Large intestine (tissue), 3 donors: ENCODE measurements around the gene DDX39A. TPM values are rescaled to one million over a fixed set of nuclear protein-coding genes. Genes with fewer than 3 reads are reported as not detected.

Experiments
- DNase-seq, 2 donors: peaks; one replicate each; pipeline versions ENCODE4 v3.0.0 to v3.0.0-alpha.2; 2013
- H3K27ac ChIP-seq: one replicate; pipeline ENCODE4 v1.5.1; 2013; ENCODE audit warnings: low read length
- H3K27me3 ChIP-seq: 2 replicates; pipeline ENCODE4 v1.6.1; 2013; ENCODE audit warnings: low read length; ENCODE audit not compliant: control insufficient read depth, insufficient read depth
- H3K36me3 ChIP-seq: 2 replicates; pipeline ENCODE4 v1.6.1; 2013; ENCODE audit warnings: low read length; ENCODE audit not compliant: control insufficient read depth, insufficient read depth
- H3K4me1 ChIP-seq: one replicate; pipeline ENCODE4 v1.6.1; 2013; ENCODE audit warnings: low read length; ENCODE audit not compliant: control insufficient read depth, insufficient read depth
- H3K4me3 ChIP-seq: one replicate; pipeline ENCODE4 v1.5.1; 2013; ENCODE audit warnings: low read length
- H3K9me3 ChIP-seq: one replicate; pipeline ENCODE4 v1.6.1; 2013; ENCODE audit warnings: mild to moderate bottlenecking, low read depth, low read length, moderate library complexity; ENCODE audit not compliant: control insufficient read depth
- WGBS: methylation state at CpG from one replicate; pipeline ENCODE4 v1.1.5; 2013; ENCODE audit warnings: low lambda C conversion rate; ENCODE audit not compliant: insufficient coverage; 5-methylcytosine and 5-hydroxymethylcytosine counted together
- polyA plus RNA-seq: library from polyadenylated mRNA; unstranded; fragments of 120-200 nt; gene quantifications from one replicate; pipeline ENCODE4 v1.2.1, GENCODE V29; 2013

DDX39A gene
- polyA plus RNA-seq, 1 donor: 69.2 TPM

DNA sequence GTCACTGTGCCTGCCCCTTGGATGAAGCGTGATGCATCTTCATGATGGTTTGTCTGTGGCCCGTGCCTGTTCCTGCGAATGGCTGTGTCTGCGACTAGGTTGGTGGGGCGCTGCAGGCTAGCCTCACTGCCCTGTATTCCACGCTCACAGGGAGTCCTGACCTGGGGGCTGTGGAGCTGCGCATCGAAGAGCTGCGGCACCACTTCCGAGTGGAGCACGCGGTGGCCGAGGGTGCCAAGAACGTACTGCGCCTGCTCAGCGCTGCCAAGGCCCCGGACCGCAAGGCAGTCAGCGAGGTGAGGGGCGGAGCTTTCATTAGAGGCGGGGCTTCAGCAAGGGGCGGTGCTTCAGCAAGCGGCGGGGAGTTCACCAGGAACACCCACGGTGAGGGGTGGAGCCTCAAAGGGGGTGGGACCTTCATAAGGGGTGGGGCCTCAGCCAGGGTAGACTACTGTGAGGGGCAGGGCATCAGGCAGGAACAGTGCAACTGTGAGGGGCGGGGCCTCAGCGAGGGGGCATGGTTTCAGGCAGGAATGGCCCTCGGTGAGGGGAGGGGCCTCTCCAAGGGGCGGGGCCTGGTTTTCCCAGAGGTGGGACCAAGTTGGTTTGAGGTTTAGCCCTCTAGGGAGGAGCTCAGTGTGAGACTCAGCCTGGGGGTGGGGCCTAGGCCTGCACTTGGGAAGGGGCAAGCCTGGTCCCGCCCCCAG is 31.2 kb upstream of the DDX39A start:
- no peak for DNase-seq
- no peak overlapping the region for H3K27ac ChIP-seq
- no peak overlapping the region for H3K4me3 ChIP-seq
- peaks cover 6% of the 10 kb centered on the region for H3K9me3 ChIP-seq
- no peaks in the 10 kb centered on the region for H3K4me1 ChIP-seq
- no CpG with 5 or more reads among the region's 30 CpGs for WGBS
- H3K27me3 ChIP-seq: no peaks in the 10 kb centered on the region
- peaks cover 64% of the 10 kb centered on the region for H3K36me3 ChIP-seq

GRCh38 chr19:14449321-14449720 is 30.2 kb upstream of the DDX39A start:
- DNase-seq: no peak
- WGBS: no CpG with 5 or more reads among the region's 6 CpGs
- Histone ChIP-seq H3K4me1 (no peaks in the 10 kb centered on the region), H3K4me3 (no peak overlapping the region), H3K27ac (no peak overlapping the region), H3K9me3 (peaks cover 6% of the 10 kb centered on the region), H3K27me3 (no peaks in the 10 kb centered on the region), H3K36me3 (peaks cover 66% of the 10 kb centered on the region)

DNA sequence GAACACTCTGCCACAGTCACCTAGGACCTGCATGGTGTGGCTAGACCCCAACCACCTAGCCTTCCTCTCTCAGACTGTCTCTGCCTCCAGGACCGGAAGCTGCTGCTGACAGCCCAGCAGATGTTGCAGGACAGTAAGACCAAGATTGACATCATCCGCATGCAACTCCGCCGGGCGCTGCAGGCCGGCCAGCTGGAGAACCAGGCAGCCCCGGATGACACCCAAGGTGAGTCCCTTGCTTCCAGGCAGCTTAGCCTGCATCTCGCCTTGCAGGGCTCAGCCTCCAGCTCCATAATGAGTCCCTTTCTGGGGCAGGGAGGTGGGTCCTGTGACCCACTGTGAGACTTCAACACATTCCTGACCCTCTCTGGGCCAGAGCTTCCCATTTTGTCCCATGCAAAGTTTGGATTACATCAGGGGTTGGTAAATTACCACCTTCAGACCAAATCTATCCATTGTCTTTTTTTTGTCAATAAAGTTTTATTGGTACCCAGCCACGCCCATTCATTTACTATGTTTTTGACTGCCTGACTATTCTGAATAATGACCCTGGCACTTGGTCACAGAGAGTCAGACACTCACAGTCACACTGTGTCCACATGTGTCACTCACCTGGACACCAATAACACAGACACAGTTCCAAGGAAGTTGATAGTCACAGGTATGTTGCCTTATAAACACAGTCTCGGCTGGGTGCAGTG is 27.3 kb upstream of the DDX39A start:
- DNase-seq: no peak
- 100% methylated on average over 1 of the region's 10 CpGs for WGBS
- Histone ChIP-seq H3K9me3 (peaks cover 6% of the 10 kb centered on the region), H3K27me3 (no peaks in the 10 kb centered on the region), H3K36me3 (peaks cover 79% of the 10 kb centered on the region), H3K27ac (no peak overlapping the region), H3K4me3 (no peak overlapping the region), H3K4me1 (no peaks in the 10 kb centered on the region)

DNA sequence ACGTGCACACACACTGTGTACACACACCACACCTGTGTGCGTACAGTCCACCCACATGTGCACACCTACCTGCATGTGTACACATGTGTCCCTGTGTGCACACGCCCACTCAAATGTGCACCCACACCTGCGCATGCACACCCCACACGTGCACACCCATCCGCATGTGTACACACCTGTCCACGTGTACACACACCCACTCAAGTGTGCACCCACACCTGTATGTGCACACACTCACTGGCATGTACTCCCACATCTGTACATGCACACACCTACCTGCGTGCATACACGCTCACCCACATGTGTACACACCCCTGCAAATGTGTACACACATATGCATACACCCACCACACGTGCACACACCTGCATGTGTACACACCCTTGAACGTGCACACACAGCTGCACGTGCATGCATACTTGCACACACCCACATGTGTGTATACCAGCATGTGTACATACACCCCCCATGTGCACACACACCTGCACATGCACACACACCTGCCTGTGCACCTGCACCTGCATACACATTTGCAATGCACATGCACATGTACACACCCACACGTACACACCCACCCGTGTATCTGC is 24.6 kb upstream of the DDX39A start:
- Histone ChIP-seq H3K36me3 (peaks cover 56% of the 10 kb centered on the region), H3K4me1 (peaks cover 11% of the 10 kb centered on the region), H3K27me3 (no peaks in the 10 kb centered on the region), H3K9me3 (peaks cover 2% of the 10 kb centered on the region), H3K4me3 (no peak overlapping the region), H3K27ac (no peak overlapping the region)
- no peak for DNase-seq
- no CpG with 5 or more reads among the region's 14 CpGs for WGBS

- H3K4me3 ChIP-seq: no peak overlapping the region
- H3K27ac ChIP-seq: no peak overlapping the region
- WGBS: no CpG with 5 or more reads among the region's 16 CpGs
- DNase-seq: no peak
- H3K4me1 ChIP-seq: peaks cover 11% of the 10 kb centered on the region
- H3K36me3 ChIP-seq: peaks cover 49% of the 10 kb centered on the region
- no peaks in the 10 kb centered on the region for H3K27me3 ChIP-seq
- peaks cover 2% of the 10 kb centered on the region for H3K9me3 ChIP-seq
Measured at GRCh38 chr19:14442891-14443631, 23.9 kb upstream of the DDX39A start.

- no peak for DNase-seq
- WGBS: no CpG with 5 or more reads among the region's 34 CpGs
- Histone ChIP-seq H3K27ac (no peak overlapping the region), H3K4me3 (no peak overlapping the region), H3K9me3 (peaks cover under 1% of the 10 kb centered on the region), H3K4me1 (peaks cover 11% of the 10 kb centered on the region), H3K27me3 (no peaks in the 10 kb centered on the region), H3K36me3 (peaks cover 37% of the 10 kb centered on the region)
Measured at GRCh38 chr19:14441041-14441938, 22.1 kb upstream of the DDX39A start.

DNA sequence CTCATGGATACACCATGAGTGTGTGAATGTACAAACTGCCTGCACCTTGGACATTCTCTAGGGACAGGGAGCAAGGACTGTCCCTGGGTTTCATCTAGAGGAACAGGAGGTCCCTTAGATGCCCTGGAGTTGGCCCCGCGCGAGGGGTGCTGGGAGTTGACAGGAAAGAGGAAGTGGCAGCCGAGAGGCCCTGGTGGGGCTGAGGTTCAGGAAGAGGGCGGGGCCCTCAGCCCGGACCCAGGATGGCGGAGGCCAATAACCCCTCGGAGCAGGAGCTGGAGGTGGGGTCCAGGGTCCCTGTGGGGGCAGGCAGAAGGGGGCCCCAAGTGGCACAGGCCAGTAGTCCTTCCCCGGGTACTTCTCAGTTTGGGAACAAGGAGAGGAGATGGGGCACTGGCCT is 20.9 kb upstream of the DDX39A start:
- no peaks in the 10 kb centered on the region for H3K9me3 ChIP-seq
- H3K27me3 ChIP-seq: no peaks in the 10 kb centered on the region
- peak; percentile 66 to 87 for DNase-seq
- H3K4me3 ChIP-seq: peak overlapping the region; percentile 25
- peaks cover 31% of the 10 kb centered on the region for H3K36me3 ChIP-seq
- peak overlapping the region; percentile 17 for H3K27ac ChIP-seq
- H3K4me1 ChIP-seq: peaks cover 14% of the 10 kb centered on the region
- WGBS: no CpG with 5 or more reads among the region's 9 CpGs

GRCh38 chr19:14439014-14439413 is 19.9 kb upstream of the DDX39A start:
- Histone ChIP-seq H3K4me1 (peaks cover 24% of the 10 kb centered on the region), H3K36me3 (peaks cover 21% of the 10 kb centered on the region), H3K27me3 (no peaks in the 10 kb centered on the region), H3K27ac (no peak overlapping the region), H3K4me3 (no peak overlapping the region), H3K9me3 (no peaks in the 10 kb centered on the region)
- DNase-seq: no peak
- no CpG with 5 or more reads among the region's 9 CpGs for WGBS

- no CpG with 5 or more reads among the region's 7 CpGs for WGBS
- Histone ChIP-seq H3K36me3 (peaks cover 7% of the 10 kb centered on the region), H3K4me1 (peaks cover 28% of the 10 kb centered on the region), H3K4me3 (no peak overlapping the region), H3K9me3 (no peaks in the 10 kb centered on the region), H3K27me3 (no peaks in the 10 kb centered on the region), H3K27ac (no peak overlapping the region)
- DNase-seq: no peak
Measured at GRCh38 chr19:14437578-14438140, 18.5 kb upstream of the DDX39A start.
